Esophagus muscularis mucosa (tissue), 4 donors: ENCODE measurements around the gene PSMC2.
"Not testable (repeated sequence)": the region's sequence is repeated elsewhere in the genome, so short reads cannot be mapped to it uniquely, and the experiment has no call there.

Source experiments
- CTCF ChIP-seq, 3 experiments: fragments of 200-600 bp in 2 of 3; fragments of 450-650 bp in 1 of 3; sonication (generic) in 2 of 3; IDR thresholded peaks; one replicate each; pipeline ENCODE4 v1.5.1; 2017 to 2019; ENCODE audit warnings: antibody characterized with exemption in 3 of 3, mild to moderate bottlenecking in 2 of 3, moderate library complexity in 1 of 3
- EP300 ChIP-seq: sonication (generic); formaldehyde crosslinking; IDR thresholded peaks from one replicate; pipeline ENCODE4 v1.6.1; 2017; ENCODE audit warnings: antibody characterized with exemption
- POLR2A ChIP-seq: fragments of 450-650 bp; IDR thresholded peaks from one replicate; pipeline ENCODE4 v1.6.1; 2017; ENCODE audit warnings: antibody characterized with exemption, moderate library complexity, mild to moderate bottlenecking, low read depth
- POLR2AphosphoS5 ChIP-seq, 2 donors: sonication (generic); formaldehyde crosslinking; IDR thresholded peaks; one replicate each; pipeline ENCODE4 v1.6.1; 2017; ENCODE audit warnings: antibody characterized with exemption in 2 of 2

GRCh38 chr7:103405789-103406613 lies 58.6 kb downstream of the PSMC2 start:
- TF ChIP-seq CTCF (IDR thresholded peaks at IDR 0.05); POLR2AphosphoS5 (IDR thresholded peaks at IDR 0.05); POLR2A; EP300: not testable (repeated sequence)
